IMR-90 (cell line): ENCODE data around the gene ANKRD24.
"Not testable (repeated sequence)": the region's sequence is repeated elsewhere in the genome, so short reads cannot be mapped to it uniquely, and the experiment has no call there.

Source experiments
- BHLHE40 ChIP-seq: fragments of 150-350 bp; IDR thresholded peaks from 2 replicates; pipeline ENCODE4 v1.6.1; 2016; ENCODE audit warnings: mild to moderate bottlenecking, low read depth, low read length
- CEBPB ChIP-seq: IDR thresholded peaks from 2 replicates; pipeline ENCODE4 v1.6.1; 2012; ENCODE audit warnings: low read depth, low read length, improper control_type of control experiment
- CTCF ChIP-seq: conservative IDR thresholded peaks from 2 replicates; pipeline ENCODE4 v1.5.1; 2012; ENCODE audit warnings: mild to moderate bottlenecking, low read depth, low read length, improper control_type of control experiment
- FOS ChIP-seq: fragments of 150-350 bp; IDR thresholded peaks from 2 replicates; pipeline ENCODE4 v1.6.1; 2016; ENCODE audit warnings: low read depth, low read length
- NFE2L2 ChIP-seq: fragments of 150-350 bp; IDR thresholded peaks from 2 replicates; pipeline ENCODE4 v1.6.1; 2016; ENCODE audit warnings: low read depth, mild to moderate bottlenecking, low read length
- POLR2A ChIP-seq: IDR thresholded peaks from 2 replicates; pipeline ENCODE4 v1.6.1; 2012; ENCODE audit warnings: mild to moderate bottlenecking, low read depth, low read length
- SMC3 ChIP-seq: fragments of 150-350 bp; IDR thresholded peaks from 2 replicates; pipeline ENCODE4 v1.6.1; 2016; ENCODE audit warnings: low read depth, mild to moderate bottlenecking, antibody characterized with exemption, low read length, moderate library complexity
- USF2 ChIP-seq: fragments of 150-350 bp; IDR thresholded peaks from 2 replicates; pipeline ENCODE4 v1.6.1; 2017; ENCODE audit warnings: mild to moderate bottlenecking, antibody characterized with exemption, low read length, low read depth

GRCh38 chr19:4142916-4143315, 39.6 kb upstream of the ANKRD24 start:
- TF ChIP-seq CTCF, USF2, CEBPB, POLR2A, NFE2L2, SMC3, FOS, BHLHE40: not testable (repeated sequence)
